Osteocyte (in vitro differentiated cells): Measurements from ENCODE around the gene PKDREJ. TPM values are rescaled to one million over a fixed set of nuclear protein-coding genes. Genes with fewer than 3 reads are reported as not detected.

Source experiments
- DNase-seq: peaks from one replicate; pipeline ENCODE4 v3.0.0; 2021; ENCODE audit warnings: mixed read lengths; ENCODE audit not compliant: unreplicated experiment; ENCODE audit errors: extremely low spot score
- H3K27ac Mint-ChIP-seq: one replicate; pipeline ENCODE4 v1.8.0; 2021; ENCODE audit warnings: mild to moderate bottlenecking, mixed read lengths; ENCODE audit not compliant: unreplicated experiment
- H3K27me3 Mint-ChIP-seq: one replicate; pipeline ENCODE4 v1.8.0; 2021; ENCODE audit warnings: mixed read lengths; ENCODE audit not compliant: unreplicated experiment
- H3K36me3 Mint-ChIP-seq: one replicate; pipeline ENCODE4 v1.8.0; 2021; ENCODE audit warnings: mixed read lengths; ENCODE audit not compliant: unreplicated experiment
- H3K4me1 Mint-ChIP-seq: one replicate; pipeline ENCODE4 v1.8.0; 2021; ENCODE audit warnings: mixed read lengths; ENCODE audit not compliant: unreplicated experiment
- H3K4me3 Mint-ChIP-seq: one replicate; pipeline ENCODE4 v1.8.0; 2021; ENCODE audit warnings: mild to moderate bottlenecking, moderate library complexity, mixed read lengths; ENCODE audit not compliant: unreplicated experiment
- H3K9me3 Mint-ChIP-seq: one replicate; pipeline ENCODE4 v1.8.0; 2021; ENCODE audit warnings: mixed read lengths; ENCODE audit not compliant: unreplicated experiment
- CTCF ChIP-seq: fragments of 200-600 bp; sonication (generic); IDR thresholded peaks from 2 replicates; pipeline ENCODE4 v1.5.0; 2021; ENCODE audit warnings: antibody characterized with exemption, mild to moderate bottlenecking, moderate library complexity
- total RNA-seq: library from RNA; stranded (reverse); gene quantifications from 2 replicates; pipeline ENCODE4 v1.2.1, GENCODE V29; 2021

The PKDREJ gene
- total RNA-seq, 1 donor from 2014 or later, result not detected

GRCh38 chr22:46239261-46240048 is 23.7 kb downstream of the PKDREJ start:
- peaks cover 28% of the 10 kb centered on the region for H3K36me3 Mint-ChIP-seq
- no peaks in the 10 kb centered on the region for H3K9me3 Mint-ChIP-seq
- H3K27me3 Mint-ChIP-seq, result no peaks in the 10 kb centered on the region
- no peak for DNase-seq
- TF ChIP-seq CTCF, result no peak
- peaks cover 6% of the 10 kb centered on the region for H3K4me1 Mint-ChIP-seq
- no peak overlapping the region for H3K27ac Mint-ChIP-seq
- H3K4me3 Mint-ChIP-seq, result no peak overlapping the region

- no peak overlapping the region for H3K27ac Mint-ChIP-seq
- no peak for DNase-seq
- no peak overlapping the region for H3K4me3 Mint-ChIP-seq
- no peak for TF ChIP-seq CTCF
- no peaks in the 10 kb centered on the region for H3K9me3 Mint-ChIP-seq
- peaks cover 9% of the 10 kb centered on the region for H3K4me1 Mint-ChIP-seq
- peaks cover 28% of the 10 kb centered on the region for H3K36me3 Mint-ChIP-seq
- no peaks in the 10 kb centered on the region for H3K27me3 Mint-ChIP-seq
Observed at GRCh38 chr22:46238541-46238940, 24.6 kb downstream of the PKDREJ start.

GRCh38 chr22:46237453-46238124 is 25.6 kb downstream of the PKDREJ start:
- Mint-ChIP-seq H3K27me3 (no peaks in the 10 kb centered on the region), H3K9me3 (no peaks in the 10 kb centered on the region), H3K4me1 (peaks cover 15% of the 10 kb centered on the region), H3K36me3 (peaks cover 28% of the 10 kb centered on the region), H3K27ac (peak overlapping the region; percentile 23), H3K4me3 (no peak overlapping the region)
- no peak for TF ChIP-seq CTCF
- DNase-seq, result no peak

GRCh38 chr22:46234969-46235368 is 28.2 kb downstream of the PKDREJ start:
- Mint-ChIP-seq H3K27me3 (no peaks in the 10 kb centered on the region), H3K36me3 (peaks cover 28% of the 10 kb centered on the region), H3K4me3 (no peak overlapping the region), H3K27ac (no peak overlapping the region), H3K4me1 (peaks cover 11% of the 10 kb centered on the region), H3K9me3 (no peaks in the 10 kb centered on the region)
- no peak for TF ChIP-seq CTCF
- no peak for DNase-seq

GRCh38 chr22:46233231-46233630 is 29.9 kb downstream of the PKDREJ start:
- peak overlapping the region; percentile 70 for H3K27ac Mint-ChIP-seq
- H3K4me3 Mint-ChIP-seq, result peak overlapping the region; percentile 14
- H3K36me3 Mint-ChIP-seq, result peaks cover 21% of the 10 kb centered on the region
- no peak for TF ChIP-seq CTCF
- H3K9me3 Mint-ChIP-seq, result no peaks in the 10 kb centered on the region
- H3K4me1 Mint-ChIP-seq, result peaks cover 16% of the 10 kb centered on the region
- no peaks in the 10 kb centered on the region for H3K27me3 Mint-ChIP-seq
- peak; percentile 92 for DNase-seq
